HL-60 (cell line): Measurements from ENCODE around the gene MYCL.

ENCODE experiments used
- DNase-seq, 2 experiments: peaks; one replicate each; pipeline ENCODE4 v3.0.0-alpha.2; 2010 to 2020; ENCODE audit warnings: low read depth in 1 of 2, low spot score in 1 of 2
- H3K27ac ChIP-seq: fragments of 250-450 bp; sonication (Bioruptor Pico); replicated peaks from 2 replicates; pipeline ENCODE4 v1.5.1; 2020; ENCODE audit warnings: mild to moderate bottlenecking, moderate library complexity
- H3K27me3 ChIP-seq: fragments of 250-450 bp; sonication (Bioruptor Pico); 2 replicates; pipeline ENCODE4 v1.5.1; 2021; ENCODE audit warnings: mild to moderate bottlenecking, moderate library complexity; ENCODE audit not compliant: insufficient read depth, poor library complexity, severe bottlenecking
- H3K4me3 ChIP-seq: replicated peaks from 2 replicates; pipeline ENCODE4 v1.5.1; 2011; ENCODE audit warnings: mild to moderate bottlenecking, control low read depth, low read length; ENCODE audit not compliant: insufficient read depth
- CTCF ChIP-seq: IDR thresholded peaks from one replicate; pipeline ENCODE4 v1.5.1; 2011; ENCODE audit warnings: low read length, control low read depth, inconsistent platforms; ENCODE audit not compliant: insufficient read depth
- GABPA ChIP-seq: IDR thresholded peaks from 2 replicates; pipeline ENCODE4 v1.6.1; 2012; ENCODE audit warnings: low read depth
- POLR2AphosphoS5 ChIP-seq: IDR thresholded peaks from 2 replicates; pipeline ENCODE4 v1.6.1; 2012; ENCODE audit warnings: low read depth
- REST ChIP-seq: IDR thresholded peaks from 2 replicates; pipeline ENCODE4 v1.6.1; 2012; ENCODE audit warnings: low read depth; ENCODE audit not compliant: insufficient replicate concordance
- SPI1 ChIP-seq: IDR thresholded peaks from 2 replicates; pipeline ENCODE4 v1.6.1; 2012; ENCODE audit warnings: low read depth, mild to moderate bottlenecking, borderline replicate concordance

Gene MYCL

GRCh38 chr1:39866767-39867166 is 35.0 kb downstream of the MYCL start:
- TF ChIP-seq CTCF = no peak
- TF ChIP-seq SPI1 = no peak
- no peak for TF ChIP-seq REST
- no peak for TF ChIP-seq POLR2AphosphoS5
- TF ChIP-seq GABPA = no peak
- no peak for DNase-seq
- H3K27ac ChIP-seq = no peak overlapping the region
- H3K4me3 ChIP-seq = no peak overlapping the region
- H3K27me3 ChIP-seq = no peaks in the 10 kb centered on the region

GRCh38 chr1:39865762-39866161 is 36.0 kb downstream of the MYCL start:
- Histone ChIP-seq H3K27me3 (no peaks in the 10 kb centered on the region), H3K27ac (no peak overlapping the region), H3K4me3 (no peak overlapping the region)
- DNase-seq = no peak
- no peak for TF ChIP-seq SPI1
- TF ChIP-seq REST = no peak
- TF ChIP-seq POLR2AphosphoS5 = no peak
- no peak for TF ChIP-seq GABPA
- TF ChIP-seq CTCF = no peak

- H3K27me3 ChIP-seq = no peaks in the 10 kb centered on the region
Observed at GRCh38 chr1:39863177-39863576, 38.5 kb downstream of the MYCL start.

More at GRCh38 chr1:39863177-39863576, 38.5 kb downstream of the MYCL start:
- DNase-seq = no peak
- H3K27ac ChIP-seq = no peak overlapping the region
- TF ChIP-seq POLR2AphosphoS5 (no peak), REST (no peak)
- H3K4me3 ChIP-seq = no peak overlapping the region
